ENCODE data around the gene TOP1. TPM values are rescaled to one million over a fixed set of nuclear protein-coding genes. Genes with fewer than 3 reads are reported as not detected.

TOP1 gene
- total RNA-seq, 1 donor from 2014 or later: 38.1 TPM

DNA sequence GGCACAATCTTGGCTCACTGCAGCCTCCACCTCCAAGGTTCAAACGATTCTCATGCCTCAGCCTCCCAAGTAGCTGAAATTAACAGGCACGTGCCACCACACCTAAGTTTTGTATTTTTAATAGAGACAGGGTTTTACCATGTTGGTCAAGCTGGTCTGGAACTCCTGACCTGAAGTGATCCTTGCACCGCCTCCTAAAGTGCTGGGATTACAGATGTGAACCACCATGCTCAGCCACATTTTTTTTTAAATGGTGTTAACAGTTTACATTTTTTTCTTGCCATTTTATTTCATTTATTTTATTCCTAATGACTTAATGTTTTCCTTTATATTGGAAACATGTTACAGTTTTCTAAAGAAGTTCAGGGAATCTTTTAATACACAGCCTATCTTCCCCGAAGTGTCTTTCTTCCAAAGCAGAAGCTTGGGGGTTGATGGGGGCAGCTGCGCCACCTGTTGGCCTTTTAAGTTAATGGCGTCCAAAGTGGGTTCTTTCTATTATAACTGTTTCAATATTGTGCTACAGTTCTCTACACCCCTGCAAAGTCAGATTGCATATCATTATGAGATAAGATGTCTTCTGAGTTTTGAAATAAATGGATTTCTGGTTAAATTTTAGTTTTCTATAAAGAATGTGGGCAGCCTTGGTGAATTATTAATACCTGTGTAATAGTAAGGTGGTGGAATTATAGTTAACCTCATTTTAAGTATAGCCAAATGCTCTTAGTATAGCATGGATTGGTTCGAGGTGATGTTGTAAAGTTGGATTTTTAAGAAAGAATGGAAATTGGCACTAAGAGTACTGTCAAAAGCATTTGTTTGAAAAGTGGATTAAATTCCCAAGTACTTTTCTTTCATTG lies 66.7 kb downstream of the TOP1 start:
- TF ChIP-seq POLR2AphosphoS5 (IDR thresholded peaks at IDR 0.05; ENCODE audit: insufficient read depth in 1 of 2, low read depth in 1 of 2) (peak in 1 of 2 donors; percentile 23), POLR2A (IDR thresholded peaks at IDR 0.05) (no peak)
- TF ChIP-seq, protein P1, sequence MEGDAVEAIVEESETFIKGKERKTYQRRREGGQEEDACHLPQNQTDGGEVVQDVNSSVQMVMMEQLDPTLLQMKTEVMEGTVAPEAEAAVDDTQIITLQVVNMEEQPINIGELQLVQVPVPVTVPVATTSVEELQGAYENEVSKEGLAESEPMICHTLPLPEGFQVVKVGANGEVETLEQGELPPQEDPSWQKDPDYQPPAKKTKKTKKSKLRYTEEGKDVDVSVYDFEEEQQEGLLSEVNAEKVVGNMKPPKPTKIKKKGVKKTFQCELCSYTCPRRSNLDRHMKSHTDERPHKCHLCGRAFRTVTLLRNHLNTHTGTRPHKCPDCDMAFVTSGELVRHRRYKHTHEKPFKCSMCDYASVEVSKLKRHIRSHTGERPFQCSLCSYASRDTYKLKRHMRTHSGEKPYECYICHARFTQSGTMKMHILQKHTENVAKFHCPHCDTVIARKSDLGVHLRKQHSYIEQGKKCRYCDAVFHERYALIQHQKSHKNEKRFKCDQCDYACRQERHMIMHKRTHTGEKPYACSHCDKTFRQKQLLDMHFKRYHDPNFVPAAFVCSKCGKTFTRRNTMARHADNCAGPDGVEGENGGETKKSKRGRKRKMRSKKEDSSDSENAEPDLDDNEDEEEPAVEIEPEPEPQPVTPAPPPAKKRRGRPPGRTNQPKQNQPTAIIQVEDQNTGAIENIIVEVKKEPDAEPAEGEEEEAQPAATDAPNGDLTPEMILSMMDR (IDR thresholded peaks at IDR 0.05): peak; percentile 66 to 84 (median 76)
- H3K27me3 ChIP-seq: no peaks in the 10 kb centered on the region
- no peak for DNase-seq (ENCODE audit: extremely low spot score in 2 of 2)
- peaks cover 0 to 53% of the 10 kb centered on the region in 2 donors for H3K36me3 ChIP-seq
- intact Hi-C loops (cut with DNase I): no loop called here
- H3K27ac ChIP-seq: no peak overlapping the region
- no peaks in the 10 kb centered on the region for H3K4me1 ChIP-seq
- no peak overlapping the region for H3K4me3 ChIP-seq
- no peaks in the 10 kb centered on the region for H3K9me3 ChIP-seq

DNA sequence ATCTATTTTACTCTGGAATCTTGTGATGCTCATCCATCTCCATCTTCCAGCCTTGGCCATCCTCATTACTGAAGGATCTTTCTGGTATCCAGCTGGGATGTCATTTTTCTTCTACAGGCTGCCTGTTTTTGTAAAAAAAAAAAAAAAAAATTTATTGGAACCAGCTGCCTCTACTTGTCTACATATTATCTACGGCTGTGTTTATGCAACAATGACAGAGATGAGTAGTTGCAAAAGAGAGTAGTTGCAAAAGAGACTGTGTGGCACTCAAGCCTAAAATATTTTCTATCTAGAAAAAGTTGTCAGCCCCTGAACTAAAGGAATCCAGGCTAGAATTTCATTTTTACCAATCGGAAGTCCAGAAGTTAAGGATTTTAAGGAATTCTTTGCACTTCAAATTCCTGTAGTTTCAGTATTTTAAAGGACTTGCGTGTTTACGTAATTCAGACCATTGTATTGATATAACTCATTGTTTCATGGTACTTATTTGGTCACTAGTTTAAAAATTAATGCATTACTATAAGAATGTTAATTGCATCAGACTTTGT lies 70.2 kb downstream of the TOP1 start:
- no peak for TF ChIP-seq POLR2AphosphoS5 (IDR thresholded peaks at IDR 0.05; ENCODE audit: insufficient read depth in 1 of 2, low read depth in 1 of 2)
- TF ChIP-seq POLR2A (IDR thresholded peaks at IDR 0.05): no peak
- TF ChIP-seq, protein P1 (IDR thresholded peaks at IDR 0.05): no peak
- Histone ChIP-seq H3K4me1 (no peaks in the 10 kb centered on the region), H3K4me3 (no peak overlapping the region), H3K36me3 (peaks cover 0 to 69% of the 10 kb centered on the region in 2 donors), H3K27ac (no peak overlapping the region), H3K27me3 (no peaks in the 10 kb centered on the region), H3K9me3 (no peaks in the 10 kb centered on the region)
- intact Hi-C loops (cut with DNase I): no loop called here
- no peak for DNase-seq (ENCODE audit: extremely low spot score in 2 of 2)

DNA sequence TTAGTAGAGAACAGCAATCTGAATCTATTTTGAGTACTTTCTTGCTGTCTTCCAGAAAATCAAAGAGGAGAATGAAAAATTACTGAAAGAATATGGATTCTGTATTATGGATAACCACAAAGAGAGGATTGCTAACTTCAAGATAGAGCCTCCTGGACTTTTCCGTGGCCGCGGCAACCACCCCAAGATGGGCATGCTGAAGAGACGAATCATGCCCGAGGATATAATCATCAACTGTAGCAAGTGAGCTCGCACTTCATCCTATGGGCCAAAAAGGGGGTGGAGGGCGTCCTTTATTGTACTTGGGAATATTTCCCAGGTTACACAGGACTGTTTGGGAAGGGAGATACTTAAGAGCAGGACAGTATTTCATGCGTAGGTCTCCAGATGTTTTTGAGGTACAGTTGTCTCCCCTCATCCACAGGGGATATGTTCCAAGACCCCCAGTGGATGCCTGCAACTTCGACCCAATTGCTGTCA lies 71.4 kb downstream of the TOP1 start:
- peaks cover 0 to 77% of the 10 kb centered on the region in 2 donors for H3K36me3 ChIP-seq

DNA sequence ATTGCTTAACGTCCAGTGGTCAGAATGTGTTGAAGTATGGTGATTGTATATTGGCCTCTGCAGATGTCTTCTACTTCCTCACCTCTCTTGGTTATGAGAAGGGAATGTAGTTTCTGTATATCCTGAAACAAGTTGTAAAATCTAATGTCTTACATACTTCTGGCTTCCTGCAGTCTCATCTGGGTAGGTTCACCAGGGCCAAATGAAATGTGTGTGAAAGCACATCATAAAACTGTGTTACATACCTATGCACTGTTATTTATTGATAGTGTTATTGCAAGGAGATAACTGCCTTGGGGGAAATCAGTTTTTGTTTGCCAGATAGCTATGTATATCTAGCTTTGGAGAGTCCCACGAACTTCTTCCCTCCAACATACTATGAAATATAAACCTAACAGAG lies 73.0 kb downstream of the TOP1 start:
- TF ChIP-seq, protein P1 (IDR thresholded peaks at IDR 0.05): no peak
- TF ChIP-seq POLR2A (IDR thresholded peaks at IDR 0.05): no peak
- no peak for TF ChIP-seq POLR2AphosphoS5 (IDR thresholded peaks at IDR 0.05; ENCODE audit: insufficient read depth in 1 of 2, low read depth in 1 of 2)
- H3K4me1 ChIP-seq: no peaks in the 10 kb centered on the region
- H3K9me3 ChIP-seq: no peaks in the 10 kb centered on the region
- DNase-seq (ENCODE audit: extremely low spot score in 2 of 2): no peak
- H3K36me3 ChIP-seq: peaks cover 0 to 77% of the 10 kb centered on the region in 2 donors
- H3K27ac ChIP-seq: no peak overlapping the region
- intact Hi-C loops (cut with DNase I): no loop called here
- H3K4me3 ChIP-seq: no peak overlapping the region
- no peaks in the 10 kb centered on the region for H3K27me3 ChIP-seq

More for the DNA sequence above, 71.4 kb downstream of the TOP1 start:
- no peak overlapping the region for H3K27ac ChIP-seq
- H3K9me3 ChIP-seq: no peaks in the 10 kb centered on the region
- DNase-seq (ENCODE audit: extremely low spot score in 2 of 2): no peak
- no peaks in the 10 kb centered on the region for H3K4me1 ChIP-seq
- H3K4me3 ChIP-seq: no peak overlapping the region
- no peak for TF ChIP-seq POLR2A (IDR thresholded peaks at IDR 0.05)
- intact Hi-C loops (cut with DNase I): no loop called here
- H3K27me3 ChIP-seq: no peaks in the 10 kb centered on the region

GRCh38 chr20:41108531-41108930 lies 79.9 kb downstream of the TOP1 start:
- Histone ChIP-seq H3K36me3 (peaks cover 0 to 36% of the 10 kb centered on the region in 2 donors), H3K4me1 (no peaks in the 10 kb centered on the region), H3K4me3 (no peak overlapping the region), H3K27ac (no peak overlapping the region), H3K27me3 (no peaks in the 10 kb centered on the region), H3K9me3 (no peaks in the 10 kb centered on the region)
- DNase-seq (ENCODE audit: extremely low spot score in 2 of 2): no peak
- TF ChIP-seq POLR2A (IDR thresholded peaks at IDR 0.05) (no peak), POLR2AphosphoS5 (IDR thresholded peaks at IDR 0.05; ENCODE audit: insufficient read depth in 1 of 2, low read depth in 1 of 2) (no peak)
- TF ChIP-seq, protein P1 (IDR thresholded peaks at IDR 0.05): no peak
- intact Hi-C loops (cut with DNase I): no loop called here

Data from vagina (tissue), 2 donors.